ENCODE measurements around the gene RNF217.

The RNF217 gene

DNA sequence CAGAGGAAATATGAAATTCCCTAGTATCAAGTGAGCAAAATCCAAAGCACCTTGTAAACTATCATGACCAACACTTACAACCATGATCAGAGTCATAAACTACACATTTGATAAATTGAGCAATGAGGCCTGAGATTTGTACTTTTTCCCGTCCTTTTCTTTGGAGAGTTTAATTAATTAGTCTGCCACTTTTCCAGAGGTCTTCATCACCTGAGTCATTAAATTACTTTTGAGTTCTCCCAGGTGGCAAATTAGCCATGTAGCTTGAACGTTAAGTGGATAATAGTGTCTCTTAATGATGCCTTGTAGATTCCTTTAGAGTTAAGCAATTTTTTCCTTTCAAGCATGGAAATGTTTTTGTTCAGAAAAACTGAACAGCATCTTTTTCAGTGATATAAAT lies 75.6 kb downstream of the RNF217 start:
- TF ChIP-seq, protein P1, sequence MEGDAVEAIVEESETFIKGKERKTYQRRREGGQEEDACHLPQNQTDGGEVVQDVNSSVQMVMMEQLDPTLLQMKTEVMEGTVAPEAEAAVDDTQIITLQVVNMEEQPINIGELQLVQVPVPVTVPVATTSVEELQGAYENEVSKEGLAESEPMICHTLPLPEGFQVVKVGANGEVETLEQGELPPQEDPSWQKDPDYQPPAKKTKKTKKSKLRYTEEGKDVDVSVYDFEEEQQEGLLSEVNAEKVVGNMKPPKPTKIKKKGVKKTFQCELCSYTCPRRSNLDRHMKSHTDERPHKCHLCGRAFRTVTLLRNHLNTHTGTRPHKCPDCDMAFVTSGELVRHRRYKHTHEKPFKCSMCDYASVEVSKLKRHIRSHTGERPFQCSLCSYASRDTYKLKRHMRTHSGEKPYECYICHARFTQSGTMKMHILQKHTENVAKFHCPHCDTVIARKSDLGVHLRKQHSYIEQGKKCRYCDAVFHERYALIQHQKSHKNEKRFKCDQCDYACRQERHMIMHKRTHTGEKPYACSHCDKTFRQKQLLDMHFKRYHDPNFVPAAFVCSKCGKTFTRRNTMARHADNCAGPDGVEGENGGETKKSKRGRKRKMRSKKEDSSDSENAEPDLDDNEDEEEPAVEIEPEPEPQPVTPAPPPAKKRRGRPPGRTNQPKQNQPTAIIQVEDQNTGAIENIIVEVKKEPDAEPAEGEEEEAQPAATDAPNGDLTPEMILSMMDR (IDR thresholded peaks at IDR 0.05; ENCODE audit: extremely low read depth, missing control alignments) = no peak
- no peak for DNase-seq (ENCODE audit: low spot score)

DNA sequence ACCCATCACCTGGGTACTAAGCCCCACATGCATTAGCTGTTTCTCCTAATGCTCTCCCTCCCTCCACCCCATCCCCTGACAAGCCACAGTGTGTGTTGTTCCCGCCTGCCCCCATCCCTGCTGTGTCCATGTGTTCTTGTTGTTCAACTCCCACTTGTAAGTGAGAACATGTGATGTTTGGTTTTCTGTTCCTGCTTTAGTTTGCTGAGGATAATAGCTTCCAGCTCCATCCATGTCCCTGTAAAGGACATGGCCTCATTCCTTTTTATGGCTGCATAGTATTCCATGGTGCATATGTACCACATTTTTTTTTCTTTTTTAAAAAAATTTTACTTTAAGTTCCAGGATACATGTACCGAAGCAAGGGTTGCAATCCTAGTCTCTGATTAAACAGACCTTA lies 76.7 kb downstream of the RNF217 start:
- no peak for DNase-seq (ENCODE audit: low spot score)
- TF ChIP-seq, protein P1 (IDR thresholded peaks at IDR 0.05; ENCODE audit: extremely low read depth, missing control alignments) = no peak

DNA sequence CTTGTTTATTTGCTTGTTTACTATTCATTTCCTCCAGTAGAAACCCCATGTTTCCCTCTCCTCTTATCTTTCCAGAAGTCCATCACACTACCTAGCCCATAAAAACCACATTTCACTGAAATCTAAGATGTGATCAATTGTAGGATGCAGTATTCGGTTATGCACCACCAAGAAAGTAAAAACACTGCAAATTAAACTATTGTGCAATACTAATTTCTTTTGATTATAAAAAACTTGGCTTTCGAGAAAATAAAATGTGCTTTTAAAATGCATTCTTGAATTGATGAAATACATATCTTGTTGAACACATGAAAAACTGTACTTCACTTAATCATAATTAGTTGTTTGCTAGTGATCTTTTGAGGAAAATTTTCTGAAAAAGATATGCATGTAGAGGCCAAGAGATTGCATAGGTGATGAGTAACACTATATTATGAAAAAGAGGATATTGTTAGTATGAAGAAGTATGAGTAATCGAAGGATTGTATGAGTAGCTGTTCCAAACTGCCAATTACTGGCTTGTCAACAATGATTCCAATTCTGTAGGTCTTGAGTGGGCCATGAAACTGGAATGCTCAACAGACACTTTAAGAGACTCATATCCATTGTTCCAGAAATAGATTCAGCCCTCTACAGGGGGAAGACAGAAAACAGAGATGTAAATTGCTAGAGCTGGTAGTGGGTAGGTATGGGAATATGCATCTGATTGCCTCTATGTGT lies 79.7 kb downstream of the RNF217 start:
- TF ChIP-seq, protein P1 (IDR thresholded peaks at IDR 0.05; ENCODE audit: extremely low read depth, missing control alignments) = no peak
- no peak for DNase-seq (ENCODE audit: low spot score)

DNA sequence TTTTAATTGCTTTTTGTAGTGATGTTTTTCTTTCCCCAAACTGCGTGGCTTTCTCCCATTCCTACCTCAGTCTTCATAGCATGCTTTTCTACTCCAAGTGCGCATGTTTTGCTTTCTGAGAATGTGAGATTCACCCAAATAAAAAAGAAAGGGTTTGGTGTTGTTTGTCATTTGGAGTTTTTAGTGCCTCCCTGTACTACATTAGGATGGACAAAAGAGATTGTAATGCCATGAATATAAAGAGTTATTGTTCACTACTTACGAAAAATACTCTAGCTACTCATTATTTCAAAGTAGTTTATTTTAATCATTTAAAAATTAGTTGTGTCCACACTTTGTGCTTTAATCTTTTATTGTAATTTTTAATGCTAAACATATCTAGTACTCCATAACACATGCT lies 81.8 kb downstream of the RNF217 start:
- DNase-seq (ENCODE audit: low spot score) = no peak
- TF ChIP-seq, protein P1 (IDR thresholded peaks at IDR 0.05; ENCODE audit: extremely low read depth, missing control alignments) = no peak

DNA sequence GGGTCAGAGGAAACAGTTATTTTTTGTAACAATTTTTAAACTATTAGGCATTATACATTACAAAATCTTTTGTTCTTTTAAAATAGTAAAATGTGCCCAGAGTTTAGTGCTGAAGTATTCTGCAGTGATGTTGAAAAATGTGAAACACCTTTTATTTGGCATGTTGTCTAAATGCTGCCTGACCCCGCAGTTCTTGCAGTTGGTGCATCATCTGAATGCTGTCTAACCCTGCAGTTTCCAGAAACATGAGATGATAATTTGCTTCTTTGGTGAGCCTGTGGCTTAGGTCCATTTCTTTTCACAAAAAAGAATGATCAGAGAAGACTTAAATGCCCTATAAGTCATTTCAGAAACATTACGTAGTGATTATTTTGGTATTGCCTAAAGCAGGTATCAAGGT lies 82.4 kb downstream of the RNF217 start:
- TF ChIP-seq, protein P1 (IDR thresholded peaks at IDR 0.05; ENCODE audit: extremely low read depth, missing control alignments) = no peak

DNA sequence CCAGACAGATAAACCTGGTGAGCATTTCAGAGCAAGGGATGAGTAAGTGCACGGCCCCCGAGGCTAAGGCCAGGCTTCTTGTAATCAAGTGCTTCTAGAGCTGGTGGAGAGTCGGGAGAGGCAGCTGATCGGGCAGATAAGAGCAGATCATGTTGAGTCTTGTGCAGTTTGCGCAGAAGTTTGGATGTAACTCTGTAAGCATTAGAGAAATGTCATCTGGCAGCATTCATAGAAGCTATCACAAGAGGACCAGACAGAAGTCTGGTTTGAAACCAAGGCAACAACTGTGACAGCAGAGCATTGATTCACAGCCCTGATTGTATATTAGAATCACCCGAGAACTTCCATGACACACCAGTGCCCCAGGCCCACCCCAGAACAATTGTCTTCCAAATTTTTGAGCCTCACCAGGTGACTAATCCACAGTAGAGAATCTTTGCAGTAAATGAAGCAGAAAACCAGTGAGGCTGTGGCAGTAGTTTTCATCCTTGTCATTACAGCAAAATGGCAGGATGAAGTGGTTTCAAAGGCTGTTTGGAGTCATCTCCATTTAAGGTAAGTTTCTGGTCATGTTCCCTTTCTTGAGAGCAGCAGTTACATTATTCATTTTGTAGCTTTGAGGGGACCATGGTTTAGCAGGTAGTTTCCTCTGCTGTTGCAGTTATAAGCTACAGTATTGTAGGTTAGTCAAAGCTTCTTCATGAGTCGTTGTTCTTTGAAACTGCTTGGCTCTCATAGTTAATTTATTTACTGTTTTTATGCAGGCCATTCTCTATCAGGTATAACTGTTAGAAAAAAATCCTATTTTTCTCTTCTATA lies 84.1 kb downstream of the RNF217 start:
- TF ChIP-seq, protein P1 (IDR thresholded peaks at IDR 0.05; ENCODE audit: extremely low read depth, missing control alignments) = no peak
- no peak for DNase-seq (ENCODE audit: low spot score)

More for the DNA sequence above, 82.4 kb downstream of the RNF217 start:
- no peak for DNase-seq (ENCODE audit: low spot score)

DNA sequence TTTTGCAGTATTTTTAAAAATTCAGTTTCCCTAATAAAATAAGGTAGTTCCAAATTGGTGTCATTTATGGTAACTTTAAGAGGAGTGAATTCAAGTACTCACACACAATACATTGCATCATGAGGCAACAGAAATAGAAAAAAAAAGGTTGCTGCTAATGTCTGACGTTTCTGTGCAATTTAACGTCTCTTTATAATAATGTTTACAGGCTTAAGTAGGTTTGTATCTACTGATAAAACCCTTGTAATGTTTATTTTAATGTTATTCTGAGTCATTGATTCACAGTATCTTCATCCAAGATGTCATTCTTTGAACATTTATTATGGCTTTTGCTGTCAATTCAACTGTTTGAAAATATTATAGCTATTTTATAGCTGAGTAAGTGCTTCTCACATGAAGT lies 86.0 kb downstream of the RNF217 start:
- TF ChIP-seq, protein P1 (IDR thresholded peaks at IDR 0.05; ENCODE audit: extremely low read depth, missing control alignments) = no peak
- DNase-seq (ENCODE audit: low spot score) = no peak
